Esophagus squamous epithelium (tissue), 4 donors: ENCODE measurements around the gene CDH11.

Experiments used
- CTCF ChIP-seq, 6 experiments: fragments of 450-650 bp in 4 of 6; fragments of 200-600 bp in 2 of 6; sonication (generic) in 2 of 6; IDR thresholded peaks; one replicate each; pipeline ENCODE4 v1.5.1; 2016 to 2019; ENCODE audit warnings: antibody characterized with exemption in 6 of 6, mild to moderate bottlenecking in 4 of 6, moderate library complexity in 4 of 6
- POLR2A ChIP-seq, 4 donors: fragments of 450-650 bp; IDR thresholded peaks; one replicate each; pipeline ENCODE4 v1.6.1; 2017; ENCODE audit warnings: antibody characterized with exemption in 4 of 4, mild to moderate bottlenecking in 4 of 4, moderate library complexity in 3 of 4

- TF ChIP-seq CTCF (IDR thresholded peaks at IDR 0.05) = no peak
- TF ChIP-seq POLR2A (IDR thresholded peaks at IDR 0.05) = no peak
Measured at GRCh38 chr16:65101009-65101408, 20.9 kb downstream of the CDH11 start.
